HEK293T (cell line): Measurements from ENCODE around the gene TAF4B.

ENCODE experiments used
- CTCF ChIA-PET: fragments of 350-600 bp; formaldehyde crosslinking; extraction: SDS; loops from one replicate; lab custom pipeline; 2021; ENCODE audit warnings: antibody characterized with exemption, inconsistent platforms; lab: Yijun Ruan, JAX
- POLR2A ChIA-PET: fragments of 350-600 bp; formaldehyde crosslinking; extraction: SDS; loops from one replicate; lab custom pipeline; 2020; ENCODE audit warnings: antibody characterized with exemption, inconsistent platforms; lab: Yijun Ruan, JAX
- DNase-seq: peaks from one replicate; pipeline ENCODE4 v3.0.0; 2012; ENCODE audit warnings: mixed read lengths; ENCODE audit errors: extremely low spot score
- ARNT ChIP-seq: fragments of 450-650 bp; IDR thresholded peaks from 2 replicates; pipeline ENCODE4 v1.6.1; 2017; ENCODE audit warnings: mild to moderate bottlenecking
- BHLHE40 ChIP-seq: fragments of 450-650 bp; IDR thresholded peaks from 2 replicates; pipeline ENCODE4 v1.6.1; 2016; ENCODE audit warnings: mild to moderate bottlenecking, moderate library complexity, borderline replicate concordance
- CTBP1 ChIP-seq: fragments of 450-650 bp; IDR thresholded peaks from 2 replicates; pipeline ENCODE4 v1.6.1; 2016; ENCODE audit warnings: borderline replicate concordance
- ELF4 ChIP-seq: fragments of 450-650 bp; IDR thresholded peaks from 2 replicates; pipeline ENCODE4 v1.6.1; 2017; ENCODE audit warnings: antibody characterized with exemption
- FOXA1 ChIP-seq: fragments of 450-650 bp; IDR thresholded peaks from 2 replicates; pipeline ENCODE4 v1.6.1; 2016; ENCODE audit warnings: mild to moderate bottlenecking
- FOXK2 ChIP-seq: fragments of 450-650 bp; IDR thresholded peaks from 2 replicates; pipeline ENCODE4 v1.6.1; 2016; ENCODE audit warnings: mild to moderate bottlenecking
- FOXM1 ChIP-seq: fragments of 450-650 bp; IDR thresholded peaks from 2 replicates; pipeline ENCODE4 v1.6.1; 2017; ENCODE audit warnings: mild to moderate bottlenecking, borderline replicate concordance
- HDGF ChIP-seq: fragments of 450-650 bp; IDR thresholded peaks from 2 replicates; pipeline ENCODE4 v1.6.1; 2017; ENCODE audit warnings: antibody characterized with exemption, borderline replicate concordance
- L3MBTL2 ChIP-seq: fragments of 450-650 bp; conservative IDR thresholded peaks from 2 replicates; pipeline ENCODE4 v1.6.1; 2016; ENCODE audit warnings: mild to moderate bottlenecking
- LEF1 ChIP-seq: fragments of 450-650 bp; IDR thresholded peaks from 2 replicates; pipeline ENCODE4 v1.6.1; 2017; ENCODE audit warnings: mild to moderate bottlenecking, borderline replicate concordance
- NFRKB ChIP-seq: fragments of 450-650 bp; IDR thresholded peaks from 2 replicates; pipeline ENCODE4 v1.6.1; 2016; ENCODE audit warnings: mild to moderate bottlenecking, moderate library complexity
- SP1 ChIP-seq: fragments of 450-650 bp; IDR thresholded peaks from 2 replicates; pipeline ENCODE4 v1.6.1; 2017
- SUZ12 ChIP-seq: fragments of 450-650 bp; IDR thresholded peaks from 2 replicates; pipeline ENCODE4 v1.6.1; 2016; ENCODE audit warnings: mild to moderate bottlenecking
- TARDBP ChIP-seq: fragments of 450-650 bp; IDR thresholded peaks from 2 replicates; pipeline ENCODE4 v1.6.1; 2016
- ZNF384 ChIP-seq: fragments of 450-650 bp; IDR thresholded peaks from 2 replicates; pipeline ENCODE4 v1.6.1; 2016
- TF ChIP-seq, protein P1 (sequence below): fragments of 450-650 bp; IDR thresholded peaks from 2 replicates; pipeline ENCODE4 v1.6.1; 2016

TAF4B gene, protein sequence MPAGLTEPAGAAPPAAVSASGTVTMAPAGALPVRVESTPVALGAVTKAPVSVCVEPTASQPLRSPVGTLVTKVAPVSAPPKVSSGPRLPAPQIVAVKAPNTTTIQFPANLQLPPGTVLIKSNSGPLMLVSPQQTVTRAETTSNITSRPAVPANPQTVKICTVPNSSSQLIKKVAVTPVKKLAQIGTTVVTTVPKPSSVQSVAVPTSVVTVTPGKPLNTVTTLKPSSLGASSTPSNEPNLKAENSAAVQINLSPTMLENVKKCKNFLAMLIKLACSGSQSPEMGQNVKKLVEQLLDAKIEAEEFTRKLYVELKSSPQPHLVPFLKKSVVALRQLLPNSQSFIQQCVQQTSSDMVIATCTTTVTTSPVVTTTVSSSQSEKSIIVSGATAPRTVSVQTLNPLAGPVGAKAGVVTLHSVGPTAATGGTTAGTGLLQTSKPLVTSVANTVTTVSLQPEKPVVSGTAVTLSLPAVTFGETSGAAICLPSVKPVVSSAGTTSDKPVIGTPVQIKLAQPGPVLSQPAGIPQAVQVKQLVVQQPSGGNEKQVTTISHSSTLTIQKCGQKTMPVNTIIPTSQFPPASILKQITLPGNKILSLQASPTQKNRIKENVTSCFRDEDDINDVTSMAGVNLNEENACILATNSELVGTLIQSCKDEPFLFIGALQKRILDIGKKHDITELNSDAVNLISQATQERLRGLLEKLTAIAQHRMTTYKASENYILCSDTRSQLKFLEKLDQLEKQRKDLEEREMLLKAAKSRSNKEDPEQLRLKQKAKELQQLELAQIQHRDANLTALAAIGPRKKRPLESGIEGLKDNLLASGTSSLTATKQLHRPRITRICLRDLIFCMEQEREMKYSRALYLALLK

GRCh38 chr18:26226229-26227050 is at the start of gene TAF4B:
TSS of gene TAF4B (plus strand) at chr18:26226445. CDS start at chr18:26226934, 489 bp downstream.
- DNase-seq = peak; percentile 97
- TF ChIP-seq L3MBTL2 (peak; percentile 97), NFRKB (no peak), ELF4 (peak; percentile 18; the same call in 1 of the 2 replicates), ARNT (no peak), TARDBP (no peak), FOXK2 (peak; percentile 92)
- TF ChIP-seq, protein P1, sequence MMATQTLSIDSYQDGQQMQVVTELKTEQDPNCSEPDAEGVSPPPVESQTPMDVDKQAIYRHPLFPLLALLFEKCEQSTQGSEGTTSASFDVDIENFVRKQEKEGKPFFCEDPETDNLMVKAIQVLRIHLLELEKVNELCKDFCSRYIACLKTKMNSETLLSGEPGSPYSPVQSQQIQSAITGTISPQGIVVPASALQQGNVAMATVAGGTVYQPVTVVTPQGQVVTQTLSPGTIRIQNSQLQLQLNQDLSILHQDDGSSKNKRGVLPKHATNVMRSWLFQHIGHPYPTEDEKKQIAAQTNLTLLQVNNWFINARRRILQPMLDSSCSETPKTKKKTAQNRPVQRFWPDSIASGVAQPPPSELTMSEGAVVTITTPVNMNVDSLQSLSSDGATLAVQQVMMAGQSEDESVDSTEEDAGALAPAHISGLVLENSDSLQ = no peak
- CTCF ChIA-PET = no interaction called here
- POLR2A ChIA-PET = interaction anchor here (0.8 to 1.6 kb wide), 12 partner anchors 9 to 135 kb away, joined by 3 to 8 read pairs (median 4); no protein-coding TSS in a partner anchor

- POLR2A ChIA-PET = no interaction called here
- no peak for DNase-seq
- no peak for TF ChIP-seq ARNT
- TF ChIP-seq TARDBP = no peak
- CTCF ChIA-PET = interaction anchor here (0.5 to 0.8 kb wide), 2 partner anchors 105 to 363 kb away, joined by 3 to 4 read pairs; no protein-coding TSS in a partner anchor
Observed at GRCh38 chr18:26181343-26181826, 44.9 kb upstream of the TAF4B start.

- no peak for DNase-seq
- CTCF ChIA-PET = no interaction called here
- POLR2A ChIA-PET = no interaction called here
- TF ChIP-seq FOXA1 = no peak
- TF ChIP-seq ARNT = no peak
- no peak for TF ChIP-seq HDGF
Observed at GRCh38 chr18:26183395-26184112, 42.7 kb upstream of the TAF4B start.

DNA sequence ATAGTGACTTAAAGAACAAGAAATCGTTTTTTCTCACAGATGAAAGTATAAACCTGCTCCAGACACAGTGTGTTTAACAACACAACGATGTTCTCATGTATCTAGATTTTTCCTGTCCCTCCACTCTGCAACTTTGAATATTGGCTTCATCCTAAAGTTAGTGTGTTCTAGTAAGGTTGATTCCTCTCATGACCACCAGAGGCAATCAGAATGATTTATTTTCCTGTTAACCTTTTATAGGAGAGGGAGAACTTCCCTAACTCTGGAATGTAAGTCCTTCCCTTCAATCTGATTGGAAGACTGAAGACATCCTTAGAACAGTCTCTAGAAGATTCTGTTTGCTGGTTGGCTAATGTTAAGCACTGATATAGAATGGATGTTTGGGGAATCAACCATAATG is 41.0 kb upstream of the TAF4B start:
- DNase-seq = peak; percentile 50
- ChIA-PET CTCF (no interaction called here), POLR2A (no interaction called here)
- TF ChIP-seq NFRKB = no peak
- TF ChIP-seq, protein P1 = peak; percentile 91

DNA sequence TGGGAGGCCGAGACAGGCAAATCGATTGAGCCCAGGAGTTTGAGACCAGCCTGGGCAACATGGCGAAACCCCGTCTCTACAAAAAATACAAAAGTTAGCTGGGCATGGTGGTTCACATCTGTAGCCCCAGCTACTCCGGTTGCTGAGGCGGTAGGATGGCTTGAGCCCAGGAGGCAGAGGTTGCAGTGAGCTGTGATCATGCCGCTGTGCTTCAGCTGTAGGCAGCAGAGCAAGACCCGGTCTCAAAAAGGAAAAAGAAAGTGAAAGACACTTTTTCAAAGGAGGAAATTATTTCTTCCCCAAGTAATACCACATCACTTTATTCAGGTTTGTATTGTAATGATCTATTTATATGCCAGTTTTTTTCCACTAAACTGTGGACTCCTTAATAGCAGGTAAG is 35.7 kb upstream of the TAF4B start:
- no peak for DNase-seq
- TF ChIP-seq SP1 (no peak), CTBP1 (no peak), NFRKB (no peak), ARNT (no peak), SUZ12 (no peak), ZNF384 (no peak), BHLHE40 (no peak), FOXA1 (no peak)
- TF ChIP-seq, protein P1 = no peak
- POLR2A ChIA-PET = no interaction called here
- CTCF ChIA-PET = no interaction called here

GRCh38 chr18:26192233-26192632 is 34.0 kb upstream of the TAF4B start:
- TF ChIP-seq BHLHE40 (no peak), SUZ12 (no peak), FOXM1 (no peak), CTBP1 (no peak), FOXA1 (no peak), L3MBTL2 (no peak), NFRKB (no peak), FOXK2 (no peak), ARNT (no peak), TARDBP (no peak), HDGF (no peak), ZNF384 (no peak), LEF1 (no peak), ELF4 (no peak), SP1 (no peak)
- TF ChIP-seq, protein P1 = no peak
- CTCF ChIA-PET = no interaction called here
- no peak for DNase-seq
- POLR2A ChIA-PET = no interaction called here
